Left renal cortex interstitium (tissue), 4 donors: ENCODE data around the gene GCC2. TPM values are rescaled to one million over a fixed set of nuclear protein-coding genes. Genes with fewer than 3 reads are reported as not detected.
A peak's percentile ranks its signal among the peaks of the same experiment; 100 is the strongest.
"Not testable (repeated sequence)": the region's sequence is repeated elsewhere in the genome, so short reads cannot be mapped to it uniquely, and the experiment has no call there.

ENCODE experiments used
- DNase-seq, 4 donors: peaks; one replicate each; pipeline ENCODE4 v3.0.0-alpha.2; 2013; ENCODE audit warnings: low read depth in 4 of 4, low spot score in 2 of 4, missing footprints in 1 of 4
- polyA plus RNA-seq, 4 donors: library from polyadenylated mRNA; unstranded; fragments of 120-200 nt; gene quantifications; one replicate each; pipeline ENCODE4 v1.2.1, GENCODE V29; 2013; ENCODE audit not compliant: insufficient read length in 4 of 4

GCC2 gene
- polyA plus RNA-seq, 4 donors = 44.3 to 78.5 (median 66.7) TPM

GRCh38 chr2:108444941-108445840, 3.8 kb upstream of the GCC2 start:
- no peak for DNase-seq

- no peak for DNase-seq
These were observed 2.3 kb upstream of the GCC2 start for GRCh38 chr2:108446703-108447102.

- peak in 1 of 4 donors; percentile 13 for DNase-seq
These were observed 894 bp upstream of the GCC2 start for GRCh38 chr2:108447947-108448677.

- peak; percentile 26 to 59 (median 36) for DNase-seq
These were observed 564 bp downstream of the GCC2 start for GRCh38 chr2:108449410-108450130.

DNA sequence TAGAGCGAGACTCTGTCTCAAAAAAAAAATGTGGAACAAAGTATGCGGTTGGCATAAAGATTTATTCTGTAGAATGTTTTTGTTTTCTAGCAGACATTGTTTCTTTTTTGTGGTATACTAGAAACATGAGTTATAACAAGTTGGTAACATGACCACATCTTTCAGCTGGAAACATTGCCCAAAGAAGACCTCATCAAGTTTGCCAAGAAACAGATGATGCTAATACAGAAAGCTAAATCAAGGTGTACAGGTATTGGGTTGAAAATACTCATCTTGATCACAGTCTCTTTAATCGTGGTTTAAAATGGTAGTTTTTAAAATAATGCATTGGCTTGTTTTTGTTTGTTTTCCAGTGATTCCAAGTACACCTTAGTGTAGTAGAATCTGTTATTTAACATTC, 1.9 kb downstream of the GCC2 start:
- no peak for DNase-seq

DNA sequence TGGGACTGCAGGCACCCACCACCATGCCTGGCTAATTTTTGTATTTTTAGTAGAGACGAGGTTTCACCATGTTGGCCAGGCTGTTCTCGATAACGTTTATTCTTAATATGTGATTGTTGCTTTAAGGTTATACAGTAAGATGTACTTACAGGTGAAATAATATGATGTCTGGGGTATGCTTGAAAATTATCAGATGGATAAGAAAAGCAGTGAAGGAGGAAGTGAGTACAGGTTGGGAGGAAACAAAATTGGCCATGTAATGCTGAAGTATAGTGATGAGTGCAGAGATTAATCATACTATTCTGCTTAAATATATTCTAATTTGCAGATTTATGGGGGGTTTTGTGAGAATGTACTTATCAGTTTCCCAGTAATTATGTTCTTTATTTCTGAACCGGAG, 3.0 kb downstream of the GCC2 start:
- no peak for DNase-seq

- DNase-seq = not testable (repeated sequence)
These were observed 4.5 kb downstream of the GCC2 start for GRCh38 chr2:108453530-108453929.

DNA sequence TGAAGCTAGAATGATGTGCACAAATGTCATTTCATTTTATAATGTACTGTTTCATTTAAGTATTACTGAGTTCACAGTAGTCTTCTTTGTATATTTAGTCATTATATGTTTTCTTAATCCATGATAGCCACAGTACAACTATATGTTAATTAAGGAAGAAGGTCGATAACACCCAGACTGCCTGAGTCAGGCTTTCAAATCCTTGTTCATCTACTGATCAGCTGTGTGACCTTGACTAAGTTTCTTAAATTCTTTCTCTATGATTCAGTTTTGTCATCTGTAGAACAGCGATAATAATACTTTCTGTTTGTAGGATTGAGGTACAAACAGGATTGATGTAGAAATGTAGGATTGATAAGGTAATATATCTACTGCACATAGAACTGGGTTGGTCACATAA, 5.4 kb downstream of the GCC2 start:
- no peak for DNase-seq

DNA sequence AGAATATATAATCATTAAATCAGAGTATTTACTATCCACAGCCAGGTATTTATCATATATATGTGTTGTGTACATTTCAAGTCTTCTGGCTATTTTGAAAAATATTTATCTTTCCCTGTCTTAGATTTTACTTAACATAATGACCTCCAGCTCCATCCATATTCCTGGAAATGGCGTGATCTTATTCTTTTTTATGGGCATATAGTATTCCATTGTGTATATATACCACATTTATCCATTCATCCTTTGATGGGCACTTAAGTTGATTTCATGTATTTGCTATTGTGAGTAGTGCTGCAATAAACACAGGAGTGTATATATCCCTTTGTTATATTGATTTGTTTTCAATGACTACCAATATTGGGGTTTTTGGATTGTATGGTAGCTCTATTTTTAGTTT, 6.6 kb downstream of the GCC2 start:
- no peak for DNase-seq

GRCh38 chr2:108458082-108458481, 9.1 kb downstream of the GCC2 start:
- no peak for DNase-seq

- DNase-seq = no peak
These were observed 10.4 kb downstream of the GCC2 start for GRCh38 chr2:108459441-108459840.

GRCh38 chr2:108460345-108461037, 11.5 kb downstream of the GCC2 start:
- no peak for DNase-seq

DNA sequence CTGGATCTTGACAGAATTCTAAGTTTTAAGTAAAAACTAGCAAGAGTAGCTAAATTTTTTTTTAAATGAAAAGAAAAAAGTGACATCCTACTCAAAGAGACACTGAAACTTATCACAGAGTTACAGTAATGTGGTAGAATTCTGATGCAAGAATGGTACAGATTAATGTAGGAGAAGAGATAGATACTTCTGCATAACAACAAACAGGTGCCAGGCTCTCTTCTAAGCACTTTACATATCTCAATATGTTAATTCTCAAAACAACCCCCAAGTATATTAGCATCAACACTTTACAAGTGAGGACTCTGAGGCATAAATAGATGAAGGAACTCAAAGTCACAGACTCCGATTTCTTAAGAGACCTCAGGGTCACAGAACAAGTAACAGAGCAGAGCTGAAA, 28.1 kb downstream of the GCC2 start:
- no peak for DNase-seq

DNA sequence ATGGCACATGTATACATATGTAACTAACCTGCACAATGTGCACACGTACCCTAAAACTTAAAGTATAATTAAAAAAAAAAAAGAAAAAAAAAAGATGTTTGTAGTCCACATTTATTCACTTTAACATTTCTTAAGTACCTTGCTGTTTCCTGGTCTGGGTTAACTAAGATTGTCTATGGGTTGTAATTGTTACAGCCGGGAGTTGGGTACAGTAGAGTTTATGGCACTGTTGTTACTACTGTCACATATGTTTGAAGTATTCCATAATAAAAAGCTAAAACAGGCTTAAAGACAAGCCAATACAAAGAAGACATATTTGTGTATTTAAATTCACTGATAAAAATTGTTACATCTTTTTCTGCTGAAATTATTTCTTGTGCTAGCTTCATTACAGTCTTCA, 36.2 kb downstream of the GCC2 start:
- no peak for DNase-seq

DNA sequence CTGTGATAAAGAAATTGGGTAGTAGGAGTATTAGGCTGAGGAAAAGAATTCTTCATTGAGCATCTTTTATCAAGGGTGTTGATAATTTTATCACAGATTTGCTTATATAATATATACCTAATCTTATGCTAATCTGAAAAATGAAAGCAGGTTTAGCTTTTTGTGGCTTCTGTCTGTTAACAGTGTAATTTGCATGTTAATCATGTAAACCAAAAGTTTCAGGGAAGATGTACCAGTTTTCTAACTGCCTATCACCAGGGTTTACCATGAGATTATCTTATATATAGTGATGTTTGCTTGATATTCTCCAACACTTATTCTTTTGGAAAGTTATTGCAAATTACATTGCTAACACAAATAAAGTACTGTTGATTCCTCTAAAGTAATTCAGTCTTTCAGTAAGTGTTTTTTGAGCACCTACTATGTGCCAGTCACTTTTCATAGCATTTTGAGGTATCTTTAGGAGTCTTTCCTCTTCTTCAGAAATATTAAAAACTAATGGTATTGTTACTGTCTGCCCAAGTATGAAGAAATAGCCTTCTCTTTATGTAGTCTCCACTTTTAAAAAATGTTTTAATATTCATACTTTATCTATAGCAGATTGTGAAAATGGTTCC, 41.6 kb downstream of the GCC2 start:
- no peak for DNase-seq

DNA sequence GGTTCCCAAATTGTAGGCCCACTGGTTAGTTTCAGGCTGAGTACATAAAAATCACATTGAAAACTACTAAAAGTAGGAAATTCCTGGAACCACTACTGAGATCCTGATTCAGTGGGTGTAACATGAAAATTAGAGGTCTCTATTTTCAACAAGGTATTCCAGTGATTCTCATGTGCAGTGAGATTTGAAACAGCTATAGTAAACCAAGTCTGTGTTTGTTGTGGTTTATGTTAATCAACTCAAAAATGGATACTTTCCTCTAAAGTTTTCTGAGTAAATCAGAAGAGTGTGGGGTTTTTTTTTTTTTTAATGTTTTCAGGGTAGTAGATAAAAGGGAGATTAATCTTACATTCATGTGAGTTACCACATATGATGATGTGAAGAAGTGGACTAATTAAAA, 42.8 kb downstream of the GCC2 start:
- DNase-seq = no peak

DNA sequence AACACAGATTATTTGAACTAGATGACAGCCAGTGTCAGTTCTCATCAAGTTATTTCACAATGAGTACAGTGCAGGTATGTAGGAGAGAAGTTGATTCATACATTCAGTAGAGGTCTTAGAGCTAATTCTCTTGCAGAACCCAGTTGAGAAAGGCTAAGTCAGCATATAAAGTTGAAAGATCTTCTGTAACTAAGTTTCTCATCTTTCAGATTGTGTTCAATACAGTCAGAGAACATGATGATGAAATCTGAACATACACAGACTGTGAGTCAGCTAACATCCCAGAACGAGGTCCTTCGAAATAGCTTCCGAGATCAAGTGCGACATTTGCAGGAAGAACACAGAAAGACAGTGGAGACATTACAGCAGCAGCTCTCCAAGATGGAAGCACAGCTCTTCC, 43.4 kb downstream of the GCC2 start:
- DNase-seq = no peak

GRCh38 chr2:108496167-108496566, 47.2 kb downstream of the GCC2 start:
- DNase-seq = not testable (repeated sequence)

GRCh38 chr2:108507620-108508019, 58.6 kb downstream of the GCC2 start:
- DNase-seq = not testable (repeated sequence)

DNA sequence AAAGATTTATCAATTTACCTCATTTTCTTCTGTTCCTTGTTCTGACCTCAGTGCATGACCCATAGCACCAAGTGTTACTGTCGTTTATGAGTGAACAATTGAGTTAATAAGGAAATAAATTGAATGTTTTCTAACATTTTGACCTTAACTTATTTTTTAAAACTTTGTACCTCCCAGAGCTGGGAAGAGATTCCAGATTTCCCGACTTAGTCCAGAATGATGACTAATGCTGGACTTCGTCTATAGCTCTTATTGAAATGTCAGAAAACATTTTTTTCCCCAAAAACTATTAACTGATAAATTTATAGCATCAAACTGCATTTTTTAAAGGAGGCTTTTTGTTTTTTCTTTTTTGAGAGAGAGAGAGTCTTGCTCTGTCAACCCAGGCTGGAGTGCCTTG, 63.4 kb downstream of the GCC2 start:
- DNase-seq = not testable (repeated sequence)
